Gastroesophageal sphincter (tissue), 4 donors: ENCODE measurements around the gene ARIH1. TPM values are rescaled to one million over a fixed set of nuclear protein-coding genes. Genes with fewer than 3 reads are reported as not detected.

Experiments
- ATAC-seq: fragments of 150-250 bp; one replicate; pipeline ENCODE4 v1.9.1; 2016; ENCODE audit warnings: mild to moderate bottlenecking, moderate library complexity
- H3K27ac ChIP-seq, 4 donors: fragments of 200-600 bp; sonication (generic) in 3 of 4; 1 replicate in 3 of 4; 2 replicates in 1 of 4; pipeline ENCODE4 v1.5.1; 2016 to 2019
- H3K27me3 ChIP-seq: fragments of 200-600 bp; sonication (generic); one replicate; pipeline ENCODE4 v1.5.1; 2019
- H3K36me3 ChIP-seq, 2 donors: fragments of 200-600 bp; sonication (generic); one replicate each; pipeline ENCODE4 v1.5.1; 2019; ENCODE audit warnings: control low read depth in 1 of 2
- H3K4me1 ChIP-seq, 3 donors: fragments of 200-600 bp; sonication (generic); 1 replicate in 2 of 3; 2 replicates in 1 of 3; pipeline ENCODE4 v1.5.1; 2016 to 2019; ENCODE audit warnings: control low read depth in 2 of 3
- H3K4me3 ChIP-seq, 2 donors: fragments of 200-600 bp; sonication (generic); one replicate each; pipeline ENCODE4 v1.5.1; 2019; ENCODE audit warnings: mild to moderate bottlenecking in 1 of 2, moderate library complexity in 1 of 2
- H3K9me3 ChIP-seq, 3 donors: fragments of 200-600 bp; sonication (generic); one replicate each; pipeline ENCODE4 v1.5.1; 2017 to 2019; ENCODE audit warnings: control low read depth in 2 of 3
- CTCF ChIP-seq, 4 experiments: fragments of 200-600 bp in 2 of 4; fragments of 450-650 bp in 2 of 4; sonication (generic) in 1 of 4; IDR thresholded peaks; one replicate each; pipeline ENCODE4 v1.5.1; 2017 to 2019; ENCODE audit warnings: antibody characterized with exemption in 4 of 4, mild to moderate bottlenecking in 2 of 4, moderate library complexity in 2 of 4
- EP300 ChIP-seq: sonication (generic); formaldehyde crosslinking; IDR thresholded peaks from one replicate; pipeline ENCODE4 v1.6.1; 2017; ENCODE audit warnings: antibody characterized with exemption, mild to moderate bottlenecking
- POLR2A ChIP-seq, 2 donors: fragments of 450-650 bp; IDR thresholded peaks; one replicate each; pipeline ENCODE4 v1.6.1; 2017; ENCODE audit warnings: antibody characterized with exemption in 2 of 2, mild to moderate bottlenecking in 2 of 2, moderate library complexity in 1 of 2
- POLR2AphosphoS5 ChIP-seq: sonication (generic); formaldehyde crosslinking; IDR thresholded peaks from one replicate; pipeline ENCODE4 v1.6.1; 2017; ENCODE audit warnings: antibody characterized with exemption
- WGBS, 2 donors: methylation state at CpG; one replicate each; pipeline ENCODE4 v1.1.5; 2018; ENCODE audit warnings: low coverage in 1 of 2; 5-methylcytosine and 5-hydroxymethylcytosine counted together
- total RNA-seq, 4 donors: library from RNA; depleted of rRNA; stranded (reverse); fragments of >200 nt; gene quantifications; one replicate each; pipeline ENCODE4 v1.1.0, GENCODE V29; 2016

Gene ARIH1
- total RNA-seq, 4 donors from 2014 or later = 45.4 to 65.3 (median 56.4) TPM

GRCh38 chr15:72450805-72451204 is 23.3 kb upstream of the ARIH1 start:
- no peak for ATAC-seq
- no peaks in the 10 kb centered on the region for H3K36me3 ChIP-seq
- H3K4me3 ChIP-seq = no peak overlapping the region
- TF ChIP-seq CTCF (IDR thresholded peaks at IDR 0.05) (no peak), EP300 (no peak), POLR2AphosphoS5 (no peak), POLR2A (IDR thresholded peaks at IDR 0.05) (no peak)
- 40 to 79% methylated on average over 1 to 6 of the region's 6 CpGs for WGBS, 2 donors
- no peaks in the 10 kb centered on the region for H3K27me3 ChIP-seq
- H3K9me3 ChIP-seq = no peaks in the 10 kb centered on the region
- H3K4me1 ChIP-seq = no peaks in the 10 kb centered on the region
- no peak overlapping the region for H3K27ac ChIP-seq

DNA sequence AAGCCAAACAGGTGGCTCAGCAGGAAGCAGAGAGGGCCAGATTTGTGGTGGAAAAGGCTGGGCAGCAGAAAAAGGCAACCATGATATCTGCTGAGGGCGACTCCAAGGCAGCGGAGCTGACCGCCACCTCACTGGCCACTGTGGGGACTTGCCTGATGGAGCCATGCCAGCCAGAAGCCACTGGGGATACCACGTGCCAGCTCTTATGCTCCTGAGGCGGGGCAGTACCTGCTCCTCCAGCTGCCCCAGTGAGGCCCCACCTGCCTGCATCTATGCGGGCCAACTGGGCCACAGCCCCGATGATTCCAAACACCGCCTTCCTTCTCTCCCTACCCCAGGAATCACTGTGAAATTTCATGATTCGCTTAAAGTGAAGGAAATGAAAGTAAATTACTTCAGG is 22.9 kb upstream of the ARIH1 start:
- Histone ChIP-seq H3K36me3 (no peaks in the 10 kb centered on the region), H3K27ac (no peak overlapping the region), H3K4me1 (no peaks in the 10 kb centered on the region), H3K4me3 (no peak overlapping the region), H3K27me3 (no peaks in the 10 kb centered on the region), H3K9me3 (no peaks in the 10 kb centered on the region)
- ATAC-seq = no peak
- no peak for TF ChIP-seq POLR2AphosphoS5
- no peak for TF ChIP-seq CTCF (IDR thresholded peaks at IDR 0.05)
- TF ChIP-seq EP300 = no peak
- no peak for TF ChIP-seq POLR2A (IDR thresholded peaks at IDR 0.05)
- WGBS, 2 donors = 76% methylated on average over 5 of the region's 9 CpGs; no CpG with 5 or more reads in 1 of the 2 donors

GRCh38 chr15:72456684-72457083 is 17.4 kb upstream of the ARIH1 start:
- H3K4me3 ChIP-seq = no peak overlapping the region
- H3K27me3 ChIP-seq = no peaks in the 10 kb centered on the region
- H3K36me3 ChIP-seq = no peaks in the 10 kb centered on the region
- TF ChIP-seq POLR2A (IDR thresholded peaks at IDR 0.05) (no peak), POLR2AphosphoS5 (no peak), CTCF (IDR thresholded peaks at IDR 0.05) (no peak), EP300 (no peak)
- no peak for ATAC-seq
- WGBS, 2 donors = 92 to 100% methylated on average over 2 to 5 of the region's 7 CpGs
- no peak overlapping the region for H3K27ac ChIP-seq
- peaks cover 0 to 5% (median 0%) of the 10 kb centered on the region in 3 donors for H3K4me1 ChIP-seq
- H3K9me3 ChIP-seq = no peaks in the 10 kb centered on the region

DNA sequence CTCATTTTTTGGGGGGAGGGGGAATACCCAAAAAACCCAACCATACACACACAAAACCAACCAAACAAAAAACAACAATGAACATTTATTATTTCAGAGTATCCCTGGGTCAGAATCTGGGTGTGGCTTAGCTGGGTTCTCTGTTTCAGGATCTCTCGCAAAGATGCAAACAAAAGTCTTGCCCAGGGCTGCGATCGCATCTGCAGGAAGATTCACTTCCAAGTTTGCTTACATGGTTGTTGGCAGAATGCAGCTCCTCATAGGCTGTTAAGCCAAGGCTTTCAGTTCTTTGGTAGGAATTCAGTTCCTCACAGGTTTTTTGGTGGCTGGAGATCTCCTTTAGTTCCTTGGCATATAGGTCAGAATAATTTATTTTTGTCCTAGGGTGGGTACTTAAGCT is 13.7 kb upstream of the ARIH1 start:
- H3K9me3 ChIP-seq = no peaks in the 10 kb centered on the region
- no peaks in the 10 kb centered on the region for H3K36me3 ChIP-seq
- 85 to 100% methylated on average over 1 to 3 of the region's 3 CpGs for WGBS, 2 donors
- H3K27ac ChIP-seq = no peak overlapping the region
- no peak for TF ChIP-seq POLR2A (IDR thresholded peaks at IDR 0.05)
- TF ChIP-seq EP300 = no peak
- no peak for TF ChIP-seq POLR2AphosphoS5
- no peak for TF ChIP-seq CTCF (IDR thresholded peaks at IDR 0.05)
- H3K4me3 ChIP-seq = no peak overlapping the region
- ATAC-seq = no peak
- H3K27me3 ChIP-seq = no peaks in the 10 kb centered on the region
- H3K4me1 ChIP-seq = peaks cover 0 to 6% (median 0%) of the 10 kb centered on the region in 3 donors

DNA sequence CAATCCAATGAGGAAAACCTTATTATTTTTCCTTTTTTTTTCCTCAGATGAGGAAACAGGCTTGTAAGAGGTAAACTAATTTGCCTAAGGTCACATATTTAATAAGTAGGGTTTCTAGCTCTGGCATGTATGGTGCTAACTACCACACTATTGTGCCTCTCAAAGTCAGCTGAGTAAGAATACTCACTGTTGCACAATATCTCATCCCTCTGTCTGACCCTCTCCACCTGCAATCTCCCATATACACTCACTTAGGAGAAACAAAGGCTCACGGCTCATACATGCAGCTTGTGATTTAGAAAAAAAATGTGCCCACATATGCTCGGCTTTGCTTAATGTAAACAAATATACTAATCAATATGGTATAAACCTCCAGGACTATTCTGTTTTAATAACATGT is 10.4 kb upstream of the ARIH1 start:
- H3K4me3 ChIP-seq = no peak overlapping the region
- no peaks in the 10 kb centered on the region for H3K27me3 ChIP-seq
- no peak for ATAC-seq
- no peak overlapping the region for H3K27ac ChIP-seq
- no peaks in the 10 kb centered on the region for H3K36me3 ChIP-seq
- H3K9me3 ChIP-seq = no peaks in the 10 kb centered on the region
- H3K4me1 ChIP-seq = peaks cover 0 to 6% (median 0%) of the 10 kb centered on the region in 3 donors
- WGBS, 2 donors = 91% methylated on average over 2 of the region's 2 CpGs
- TF ChIP-seq POLR2A (IDR thresholded peaks at IDR 0.05) (no peak), CTCF (IDR thresholded peaks at IDR 0.05) (no peak), POLR2AphosphoS5 (no peak), EP300 (no peak)
